Endodermal cell (in vitro differentiated cells): ENCODE results near the gene RNF144A. TPM values are rescaled to one million over a fixed set of nuclear protein-coding genes. Genes with fewer than 3 reads are reported as not detected.

Experiments used
- DNase-seq: peaks from one replicate; pipeline ENCODE4 v3.0.0-alpha.2; 2017
- H3K27ac ChIP-seq: 2 replicates; pipeline ENCODE4 v1.5.1; 2013; ENCODE audit warnings: mild to moderate bottlenecking, low read depth, low read length, moderate library complexity
- H3K27me3 ChIP-seq: 2 replicates; pipeline ENCODE4 v1.6.1; 2013; ENCODE audit warnings: mild to moderate bottlenecking, low read length, moderate library complexity; ENCODE audit not compliant: insufficient read depth, control insufficient read depth, poor library complexity, severe bottlenecking
- H3K36me3 ChIP-seq: 2 replicates; pipeline ENCODE4 v1.7.0; 2013; ENCODE audit warnings: mild to moderate bottlenecking, low read length, moderate library complexity; ENCODE audit not compliant: control insufficient read depth, insufficient read depth
- H3K4me1 ChIP-seq: one replicate; pipeline ENCODE4 v1.7.0; 2013; ENCODE audit warnings: low read length; ENCODE audit not compliant: control insufficient read depth, insufficient read depth
- H3K4me3 ChIP-seq: 2 replicates; pipeline ENCODE4 v1.5.1; 2013; ENCODE audit warnings: mild to moderate bottlenecking, low read length, moderate library complexity
- H3K9ac ChIP-seq: 2 replicates; pipeline ENCODE4 v1.6.1; 2013; ENCODE audit warnings: mild to moderate bottlenecking, low read length, moderate library complexity; ENCODE audit not compliant: poor library complexity, severe bottlenecking; ENCODE audit errors: extremely low read depth
- H3K9me3 ChIP-seq: 2 replicates; pipeline ENCODE4 v1.6.1; 2013; ENCODE audit warnings: mild to moderate bottlenecking, low read length, moderate library complexity; ENCODE audit not compliant: control insufficient read depth
- H3K27ac Mint-ChIP-seq: 2 replicates; pipeline ENCODE4 v1.8.0; 2020; ENCODE audit warnings: mixed read lengths
- H3K27me3 Mint-ChIP-seq: 2 replicates; pipeline ENCODE4 v1.8.0; 2021; ENCODE audit warnings: mild to moderate bottlenecking, mixed read lengths; ENCODE audit not compliant: insufficient read depth
- H3K36me3 Mint-ChIP-seq: 2 replicates; pipeline ENCODE4 v1.8.0; 2020; ENCODE audit warnings: low read depth, mixed read lengths
- H3K4me1 Mint-ChIP-seq: 2 replicates; pipeline ENCODE4 v1.8.0; 2020; ENCODE audit warnings: mixed read lengths
- H3K4me3 Mint-ChIP-seq: 2 replicates; pipeline ENCODE4 v1.8.0; 2020; ENCODE audit warnings: mild to moderate bottlenecking, moderate library complexity, mixed read lengths
- H3K9me3 Mint-ChIP-seq: 2 replicates; pipeline ENCODE4 v1.8.0; 2020; ENCODE audit warnings: mild to moderate bottlenecking, mixed read lengths
- WGBS, 2 experiments: methylation state at CpG; one replicate each; pipeline versions ENCODE4 v1.1.5 to v1.1.7; 2013; ENCODE audit warnings: missing lambda C conversion rate in 2 of 2, mixed read lengths in 1 of 2; ENCODE audit not compliant: insufficient coverage in 1 of 2, insufficient read length in 1 of 2; 5-methylcytosine and 5-hydroxymethylcytosine counted together
- total RNA-seq, 2 donors: library from RNA; stranded (reverse); fragmentation: NEBNext Ultra II Directional in 1 of 2; extraction: Animal tissue kit (Norgen Biotek cat#: 25700) in 1 of 2; gene quantifications; 2 replicates in 1 of 2; 3 replicates in 1 of 2; pipeline ENCODE4 v1.2.1, GENCODE V29; 2021
- TF ChIP-seq, protein P1 (sequence below): fragments of 200-600 bp; sonication (generic); conservative IDR thresholded peaks from 2 replicates; pipeline ENCODE4 v1.5.0; 2021; ENCODE audit warnings: antibody characterized with exemption, mild to moderate bottlenecking

The RNF144A gene
- total RNA-seq, 2 donors from 2014 or later: 12.4 to 26.0 TPM

DNA sequence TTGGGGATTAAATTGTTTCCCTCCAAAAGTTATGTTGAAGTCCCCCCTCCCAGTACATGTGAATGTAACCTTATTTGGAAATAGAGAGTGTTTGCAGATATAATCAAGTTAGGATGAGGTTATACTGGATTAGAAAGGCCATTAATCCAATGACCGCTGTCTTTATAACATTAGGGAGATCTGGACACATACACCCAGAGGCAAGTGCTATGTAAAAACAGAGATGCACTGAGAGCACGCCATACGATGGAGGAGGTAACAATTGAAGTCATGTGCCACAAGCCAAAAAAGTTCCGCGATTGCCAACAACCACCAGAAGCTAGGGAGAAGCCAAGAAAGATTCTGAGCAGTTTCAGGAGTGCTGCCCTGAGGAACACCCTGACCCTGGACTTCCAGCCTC is 153.3 kb downstream of the RNF144A start:
- WGBS, 2 experiments: 75 to 78% methylated on average over 5 of the region's 5 CpGs
- TF ChIP-seq, protein P1, sequence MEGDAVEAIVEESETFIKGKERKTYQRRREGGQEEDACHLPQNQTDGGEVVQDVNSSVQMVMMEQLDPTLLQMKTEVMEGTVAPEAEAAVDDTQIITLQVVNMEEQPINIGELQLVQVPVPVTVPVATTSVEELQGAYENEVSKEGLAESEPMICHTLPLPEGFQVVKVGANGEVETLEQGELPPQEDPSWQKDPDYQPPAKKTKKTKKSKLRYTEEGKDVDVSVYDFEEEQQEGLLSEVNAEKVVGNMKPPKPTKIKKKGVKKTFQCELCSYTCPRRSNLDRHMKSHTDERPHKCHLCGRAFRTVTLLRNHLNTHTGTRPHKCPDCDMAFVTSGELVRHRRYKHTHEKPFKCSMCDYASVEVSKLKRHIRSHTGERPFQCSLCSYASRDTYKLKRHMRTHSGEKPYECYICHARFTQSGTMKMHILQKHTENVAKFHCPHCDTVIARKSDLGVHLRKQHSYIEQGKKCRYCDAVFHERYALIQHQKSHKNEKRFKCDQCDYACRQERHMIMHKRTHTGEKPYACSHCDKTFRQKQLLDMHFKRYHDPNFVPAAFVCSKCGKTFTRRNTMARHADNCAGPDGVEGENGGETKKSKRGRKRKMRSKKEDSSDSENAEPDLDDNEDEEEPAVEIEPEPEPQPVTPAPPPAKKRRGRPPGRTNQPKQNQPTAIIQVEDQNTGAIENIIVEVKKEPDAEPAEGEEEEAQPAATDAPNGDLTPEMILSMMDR: no peak
- Histone ChIP-seq H3K27ac (no peak overlapping the region), H3K9me3 (peaks cover 3% of the 10 kb centered on the region), H3K36me3 (no peaks in the 10 kb centered on the region), H3K9ac (no peak overlapping the region), H3K4me3 (no peak overlapping the region), H3K27me3 (no peaks in the 10 kb centered on the region), H3K4me1 (peaks cover 4% of the 10 kb centered on the region)
- Mint-ChIP-seq H3K4me1 (peaks cover 4% of the 10 kb centered on the region), H3K9me3 (no peaks in the 10 kb centered on the region), H3K27me3 (peaks cover 21% of the 10 kb centered on the region), H3K27ac (no peak overlapping the region), H3K36me3 (no peaks in the 10 kb centered on the region), H3K4me3 (no peak overlapping the region)
- DNase-seq: no peak

- no peak for DNase-seq
- no peaks in the 10 kb centered on the region for H3K9me3 Mint-ChIP-seq
These were observed 153.9 kb downstream of the RNF144A start for GRCh38 chr2:7071154-7071553.

DNA sequence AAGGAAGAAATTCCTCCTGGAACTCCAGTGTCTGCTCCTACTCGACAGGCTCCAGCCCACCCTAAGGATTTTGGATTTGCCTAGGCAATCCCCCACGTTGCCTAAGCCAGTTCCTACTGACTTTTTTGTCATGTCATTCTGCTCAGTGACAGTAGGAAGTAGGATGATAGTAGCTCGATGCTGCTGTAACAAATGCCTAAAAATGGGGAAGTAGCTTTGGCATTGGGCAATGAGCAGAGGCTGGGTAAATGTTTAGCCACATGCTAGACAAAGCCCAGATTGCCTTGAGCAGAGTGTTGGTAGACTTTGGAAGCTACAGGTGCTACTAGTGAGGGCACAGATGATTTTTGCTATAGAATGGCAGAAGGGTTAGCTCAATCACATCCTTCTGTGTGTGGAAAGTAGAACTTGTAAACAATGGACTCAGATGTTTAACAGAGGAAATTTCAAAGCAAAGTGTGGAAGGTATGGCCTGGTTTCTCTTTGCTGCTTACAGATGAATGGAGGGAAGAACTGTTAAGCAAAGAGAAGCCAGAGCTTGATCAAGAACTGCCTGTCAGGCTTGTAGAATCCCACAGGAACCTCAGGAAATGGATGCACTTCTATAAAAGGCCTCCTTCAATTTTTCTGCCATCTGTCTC is 154.8 kb downstream of the RNF144A start:
- Mint-ChIP-seq H3K4me1 (peaks cover 4% of the 10 kb centered on the region), H3K27me3 (peaks cover 17% of the 10 kb centered on the region), H3K4me3 (no peak overlapping the region), H3K9me3 (no peaks in the 10 kb centered on the region), H3K36me3 (no peaks in the 10 kb centered on the region), H3K27ac (no peak overlapping the region)
- Histone ChIP-seq H3K4me3 (no peak overlapping the region), H3K9ac (no peak overlapping the region), H3K9me3 (peaks cover 7% of the 10 kb centered on the region), H3K36me3 (no peaks in the 10 kb centered on the region), H3K27me3 (no peaks in the 10 kb centered on the region), H3K27ac (no peak overlapping the region), H3K4me1 (peaks cover 4% of the 10 kb centered on the region)
- DNase-seq: no peak
- TF ChIP-seq, protein P1: no peak
- 88 to 94% methylated on average over 2 to 3 of the region's 3 CpGs for WGBS, 2 experiments

More at GRCh38 chr2:7071154-7071553, 153.9 kb downstream of the RNF144A start:
- Histone ChIP-seq H3K27me3 (no peaks in the 10 kb centered on the region), H3K9ac (no peak overlapping the region), H3K9me3 (peaks cover 7% of the 10 kb centered on the region), H3K27ac (no peak overlapping the region), H3K4me1 (peaks cover 4% of the 10 kb centered on the region), H3K36me3 (no peaks in the 10 kb centered on the region), H3K4me3 (no peak overlapping the region)
- Mint-ChIP-seq H3K36me3 (no peaks in the 10 kb centered on the region), H3K4me3 (no peak overlapping the region), H3K27me3 (peaks cover 21% of the 10 kb centered on the region), H3K4me1 (peaks cover 4% of the 10 kb centered on the region), H3K27ac (no peak overlapping the region)
- TF ChIP-seq, protein P1: no peak
- 91 to 93% methylated on average over 4 to 6 of the region's 6 CpGs for WGBS, 2 experiments
